H1 (cell line): ENCODE data around the gene DOK7.

Source experiments
- EZH2 ChIP-seq: fragments of 200-600 bp; sonication (generic); IDR thresholded peaks from 2 replicates; pipeline ENCODE4 v1.7.1; 2012; ENCODE audit warnings: low read depth, mild to moderate bottlenecking, moderate library complexity, low read length, inconsistent platforms; ENCODE audit not compliant: severe bottlenecking
- FOSL1 ChIP-seq: IDR thresholded peaks from 2 replicates; pipeline ENCODE4 v1.6.1; 2011; ENCODE audit warnings: mild to moderate bottlenecking, low read depth, low read length, moderate library complexity; ENCODE audit not compliant: insufficient read depth
- GTF2F1 ChIP-seq: IDR thresholded peaks from 2 replicates; pipeline ENCODE4 v1.6.1; 2012; ENCODE audit warnings: low read depth, low read length, improper control_type of control experiment, borderline replicate concordance
- JUND ChIP-seq: IDR thresholded peaks from 2 replicates; pipeline ENCODE4 v1.6.1; 2011; ENCODE audit warnings: mild to moderate bottlenecking, improper control_type of control experiment, low read length
- KDM5A ChIP-seq: fragments of 200-600 bp; IDR thresholded peaks from 2 replicates; pipeline ENCODE4 v1.7.1; 2012; ENCODE audit warnings: mild to moderate bottlenecking, low read length, inconsistent platforms, mixed read lengths
- POLR2A ChIP-seq, 2 experiments: IDR thresholded peaks; 1 replicate in 1 of 2; 2 replicates in 1 of 2; pipeline ENCODE4 v1.6.1; 2011; ENCODE audit warnings: low read depth in 2 of 2, low read length in 2 of 2, mild to moderate bottlenecking in 2 of 2; ENCODE audit errors: control extremely low read depth in 1 of 2
- POLR2AphosphoS5 ChIP-seq: IDR thresholded peaks from 2 replicates; pipeline ENCODE4 v1.6.1; 2011; ENCODE audit warnings: low read depth, low read length
- RFX5 ChIP-seq: IDR thresholded peaks from 2 replicates; pipeline ENCODE4 v1.6.1; 2011; ENCODE audit warnings: low read depth, low read length, improper control_type of control experiment, borderline replicate concordance
- SIN3A ChIP-seq, 2 experiments: IDR thresholded peaks in 1 of 2; conservative IDR thresholded peaks in 1 of 2; 2 replicates each; pipeline ENCODE4 v1.6.1; 2011 to 2012; ENCODE audit warnings: low read length in 2 of 2, improper control_type of control experiment in 1 of 2, low read depth in 1 of 2, mild to moderate bottlenecking in 1 of 2
- SIRT6 ChIP-seq: IDR thresholded peaks from one replicate; pipeline ENCODE4 v1.7.1; 2012; ENCODE audit warnings: low read length, inconsistent platforms
- ZNF274 ChIP-seq: IDR thresholded peaks from 2 replicates; pipeline ENCODE4 v1.7.0; 2012; ENCODE audit warnings: low read length, borderline replicate concordance; ENCODE audit errors: extremely low read depth
- TF ChIP-seq, protein P1 (sequence below), 3 experiments: IDR thresholded peaks; 1 replicate in 2 of 3; 2 replicates in 1 of 3; pipeline versions ENCODE4 v1.5.1 to v1.6.1; 2011; ENCODE audit warnings: low read length in 3 of 3, mild to moderate bottlenecking in 3 of 3, inconsistent platforms in 2 of 3, low read depth in 1 of 3, moderate library complexity in 1 of 3; ENCODE audit not compliant: insufficient read depth in 1 of 3; ENCODE audit errors: control extremely low read depth in 1 of 3
- TF ChIP-seq, protein P2 (sequence below): IDR thresholded peaks from 2 replicates; pipeline ENCODE4 v1.6.1; 2012; ENCODE audit warnings: low read length, inconsistent platforms

DNA sequence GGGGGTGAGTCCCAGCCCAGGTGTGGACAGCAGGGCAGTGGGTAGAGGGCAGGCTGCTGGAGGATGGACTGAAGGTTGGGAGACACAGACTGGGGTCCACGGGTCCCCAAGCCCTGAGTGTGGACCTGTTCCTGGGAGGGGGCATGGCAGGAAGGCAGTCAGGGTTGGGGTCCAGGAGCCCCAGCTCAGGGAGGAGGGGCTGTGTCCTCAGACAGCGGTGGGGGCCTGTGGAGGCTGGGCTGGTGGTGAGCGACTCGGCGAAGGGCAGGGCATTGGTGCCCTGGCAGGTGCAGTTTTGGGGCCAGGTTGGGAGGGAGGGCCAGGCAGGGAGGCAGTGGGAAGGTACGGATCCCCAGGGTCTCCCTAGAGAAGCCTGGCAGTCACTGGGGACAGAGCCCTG is 34.0 kb downstream of the DOK7 start:
- TF ChIP-seq, protein P1, sequence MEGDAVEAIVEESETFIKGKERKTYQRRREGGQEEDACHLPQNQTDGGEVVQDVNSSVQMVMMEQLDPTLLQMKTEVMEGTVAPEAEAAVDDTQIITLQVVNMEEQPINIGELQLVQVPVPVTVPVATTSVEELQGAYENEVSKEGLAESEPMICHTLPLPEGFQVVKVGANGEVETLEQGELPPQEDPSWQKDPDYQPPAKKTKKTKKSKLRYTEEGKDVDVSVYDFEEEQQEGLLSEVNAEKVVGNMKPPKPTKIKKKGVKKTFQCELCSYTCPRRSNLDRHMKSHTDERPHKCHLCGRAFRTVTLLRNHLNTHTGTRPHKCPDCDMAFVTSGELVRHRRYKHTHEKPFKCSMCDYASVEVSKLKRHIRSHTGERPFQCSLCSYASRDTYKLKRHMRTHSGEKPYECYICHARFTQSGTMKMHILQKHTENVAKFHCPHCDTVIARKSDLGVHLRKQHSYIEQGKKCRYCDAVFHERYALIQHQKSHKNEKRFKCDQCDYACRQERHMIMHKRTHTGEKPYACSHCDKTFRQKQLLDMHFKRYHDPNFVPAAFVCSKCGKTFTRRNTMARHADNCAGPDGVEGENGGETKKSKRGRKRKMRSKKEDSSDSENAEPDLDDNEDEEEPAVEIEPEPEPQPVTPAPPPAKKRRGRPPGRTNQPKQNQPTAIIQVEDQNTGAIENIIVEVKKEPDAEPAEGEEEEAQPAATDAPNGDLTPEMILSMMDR (IDR thresholded peaks at IDR 0.05; ENCODE audit: control extremely low read depth in 1 of 3, insufficient read depth in 1 of 3, low read depth in 1 of 3, low read length in 3 of 3): no peak
- TF ChIP-seq POLR2AphosphoS5 (no peak), FOSL1 (no peak), SIN3A (conservative IDR thresholded peaks at IDR 0.05 in 1 of 2, IDR thresholded peaks at IDR 0.05 in 1 of 2; ENCODE audit: low read depth in 1 of 2, low read length in 2 of 2) (no peak), JUND (no peak), RFX5 (no peak), KDM5A (no peak), SIRT6 (no peak), EZH2 (no peak), POLR2A (IDR thresholded peaks at IDR 0.05; ENCODE audit: control extremely low read depth in 1 of 2, low read depth in 2 of 2, low read length in 2 of 2) (no peak), GTF2F1 (no peak), ZNF274 (no peak)
- TF ChIP-seq, protein P2, sequence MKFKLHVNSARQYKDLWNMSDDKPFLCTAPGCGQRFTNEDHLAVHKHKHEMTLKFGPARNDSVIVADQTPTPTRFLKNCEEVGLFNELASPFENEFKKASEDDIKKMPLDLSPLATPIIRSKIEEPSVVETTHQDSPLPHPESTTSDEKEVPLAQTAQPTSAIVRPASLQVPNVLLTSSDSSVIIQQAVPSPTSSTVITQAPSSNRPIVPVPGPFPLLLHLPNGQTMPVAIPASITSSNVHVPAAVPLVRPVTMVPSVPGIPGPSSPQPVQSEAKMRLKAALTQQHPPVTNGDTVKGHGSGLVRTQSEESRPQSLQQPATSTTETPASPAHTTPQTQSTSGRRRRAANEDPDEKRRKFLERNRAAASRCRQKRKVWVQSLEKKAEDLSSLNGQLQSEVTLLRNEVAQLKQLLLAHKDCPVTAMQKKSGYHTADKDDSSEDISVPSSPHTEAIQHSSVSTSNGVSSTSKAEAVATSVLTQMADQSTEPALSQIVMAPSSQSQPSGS: no peak
